DMS53 treated with DMSO at 0.1 percent for 48 hours (cell line): Measurements from ENCODE around the gene C11orf24.
A peak's percentile ranks its signal among the peaks of the same experiment; 100 is the strongest.
"Not testable (repeated sequence)": the region's sequence is repeated elsewhere in the genome, so short reads cannot be mapped to it uniquely, and the experiment has no call there.

ENCODE experiments used
- DNase-seq: peaks from one replicate; lab custom pipeline; 2025; ENCODE audit not compliant: unreplicated experiment; lab: John Stamatoyannopoulos, UW

Gene C11orf24

DNA sequence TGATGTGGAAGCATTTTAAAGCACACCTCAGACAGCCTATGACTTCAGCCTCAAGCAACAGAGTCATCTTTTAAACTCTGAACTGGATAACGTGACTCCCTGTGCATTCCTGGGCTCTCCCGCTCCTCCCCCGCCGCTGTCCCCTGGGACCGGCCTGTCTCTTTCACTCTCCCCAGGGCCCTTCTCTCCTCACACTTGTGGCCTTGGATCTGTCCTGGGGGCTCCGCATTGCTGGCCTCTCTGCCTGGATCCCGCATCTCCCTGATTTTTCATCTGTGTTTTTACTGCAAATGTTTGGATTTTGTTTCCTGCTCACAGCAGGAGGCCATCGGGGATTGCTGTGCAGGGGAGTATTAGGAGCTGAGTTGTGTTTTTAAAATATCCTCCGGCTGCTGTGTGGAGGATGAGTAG lies 15.4 kb downstream of the C11orf24 start:
- DNase-seq = no peak

DNA sequence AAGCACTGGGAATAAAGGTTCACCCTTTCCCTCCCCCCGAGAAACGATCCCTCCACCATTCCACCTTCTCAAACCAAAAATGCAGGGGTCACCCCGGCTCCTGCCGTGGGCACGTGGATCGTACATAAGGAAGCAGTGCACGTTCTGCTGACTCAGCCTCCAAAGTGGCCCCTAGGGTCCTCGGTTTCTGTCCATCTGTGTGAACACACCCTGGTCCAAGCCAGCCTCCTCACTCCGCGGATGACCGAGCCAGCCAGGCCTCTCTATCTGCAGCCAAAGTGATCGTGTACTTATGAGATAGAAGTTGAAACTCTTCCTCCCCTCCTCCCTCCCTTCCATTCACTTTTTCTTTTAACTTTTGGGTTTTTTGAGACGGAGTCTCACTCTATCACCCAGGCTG lies 16.2 kb downstream of the C11orf24 start:
- no peak for DNase-seq

DNA sequence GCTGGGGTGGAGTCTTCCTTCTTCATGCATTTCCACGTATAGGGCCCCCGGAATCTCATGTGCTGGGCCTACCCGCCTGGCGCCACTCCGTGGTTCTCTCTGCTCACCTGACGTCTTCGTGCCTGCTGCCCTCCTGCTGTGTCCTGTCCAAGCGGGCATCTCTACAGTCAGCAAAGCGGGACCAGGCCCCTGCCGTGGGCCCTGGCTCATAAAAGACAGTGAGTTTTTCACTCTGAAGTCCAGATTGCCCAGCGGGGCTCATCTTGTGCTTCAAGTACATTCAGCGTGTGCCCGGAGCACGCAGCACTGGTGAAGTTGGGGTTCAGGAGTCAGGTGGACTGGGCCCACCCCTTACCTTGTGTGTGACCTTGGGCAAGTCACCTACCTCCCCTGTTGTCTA lies 17.4 kb downstream of the C11orf24 start:
- no peak for DNase-seq

GRCh38 chr11:68251765-68252164 lies 20.0 kb downstream of the C11orf24 start:
- no peak for DNase-seq

- not testable (repeated sequence) for DNase-seq
Observed at GRCh38 chr11:68244912-68245311, 26.9 kb downstream of the C11orf24 start.

GRCh38 chr11:68243847-68244246 lies 27.9 kb downstream of the C11orf24 start:
- DNase-seq = not testable (repeated sequence)

GRCh38 chr11:68242616-68243015 lies 29.2 kb downstream of the C11orf24 start:
- DNase-seq = no peak

DNA sequence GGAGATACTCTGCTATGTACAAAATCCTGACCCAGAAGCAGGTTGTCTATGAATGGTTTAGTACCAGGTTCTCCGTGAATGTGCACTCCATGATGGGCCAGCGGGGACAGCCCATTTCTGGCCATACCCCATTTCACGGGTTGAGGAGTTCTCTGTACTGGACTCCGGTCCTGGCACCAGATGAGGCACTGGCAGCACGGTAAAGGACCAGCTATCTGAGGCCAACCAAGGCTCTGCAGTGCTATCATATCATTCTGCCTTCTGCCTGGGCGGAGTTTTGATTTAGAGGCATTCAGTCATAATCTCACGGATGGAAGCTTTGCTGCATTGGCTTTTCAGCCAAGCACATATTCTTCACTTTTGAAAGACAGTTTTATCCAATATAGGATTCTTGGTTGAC lies 40.2 kb downstream of the C11orf24 start:
- DNase-seq = no peak

DNA sequence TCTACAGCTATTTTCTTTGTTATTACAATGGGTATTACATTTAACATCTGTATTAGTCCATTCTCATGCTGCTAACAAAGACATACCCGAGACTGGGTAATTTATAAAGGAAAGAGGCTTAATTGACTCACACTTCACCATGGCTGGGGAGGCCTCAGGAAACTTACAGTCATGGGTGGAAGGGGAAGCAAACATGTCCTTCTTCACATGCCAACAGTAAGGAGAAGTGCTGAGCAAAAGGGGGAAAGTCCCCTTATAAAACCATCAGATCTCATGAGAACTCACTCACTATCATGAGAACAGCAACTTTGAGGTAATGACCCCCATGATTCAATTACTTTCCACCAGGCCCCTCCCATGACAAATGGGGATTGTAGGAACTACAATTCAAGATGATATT lies 42.2 kb downstream of the C11orf24 start:
- DNase-seq = no peak

DNA sequence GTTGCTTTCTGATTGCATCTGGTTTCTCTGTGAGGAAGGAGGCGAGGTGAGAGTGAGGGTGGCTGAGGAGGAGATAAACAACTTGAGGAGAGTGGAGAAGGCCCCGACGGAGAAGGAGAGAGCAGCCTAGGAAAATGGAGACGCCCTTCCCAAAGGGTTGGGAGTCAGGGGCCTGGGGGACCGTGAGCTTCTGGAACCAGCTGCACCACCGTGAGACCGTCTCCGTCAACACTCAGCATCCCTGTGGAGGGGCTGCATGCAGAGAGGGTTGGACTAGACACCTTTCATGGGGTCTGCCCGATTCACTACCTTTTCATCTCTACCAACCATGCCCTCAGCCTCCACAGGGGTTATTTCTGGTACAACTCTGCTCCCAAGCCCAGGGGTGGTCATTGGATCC lies 45.4 kb downstream of the C11orf24 start:
- DNase-seq = no peak

GRCh38 chr11:68224606-68225005 lies 47.2 kb downstream of the C11orf24 start:
- DNase-seq = no peak

DNA sequence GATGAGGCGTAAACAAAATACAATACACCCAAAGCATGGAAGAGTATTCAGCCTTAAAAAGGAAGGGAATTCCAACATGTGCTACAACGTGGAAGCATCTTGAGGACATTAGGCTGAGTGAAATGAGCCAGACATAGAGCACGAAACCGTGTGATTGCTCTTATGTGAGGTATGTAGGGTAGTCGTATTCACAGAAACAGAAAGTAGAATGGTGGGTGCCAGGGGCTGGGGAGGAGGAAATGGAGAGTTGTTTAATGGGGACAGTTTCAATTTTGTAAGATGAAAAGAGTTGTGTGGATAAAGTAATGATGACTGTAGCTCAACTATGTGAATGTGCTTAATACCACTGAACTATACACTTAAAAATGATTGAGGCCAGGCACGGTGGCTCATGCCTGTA lies 48.5 kb downstream of the C11orf24 start:
- no peak for DNase-seq

GRCh38 chr11:68221406-68221805 lies 50.4 kb downstream of the C11orf24 start:
- no peak for DNase-seq

- peak; percentile 51 for DNase-seq
Observed at GRCh38 chr11:68216171-68216938, 55.4 kb downstream of the C11orf24 start.

DNA sequence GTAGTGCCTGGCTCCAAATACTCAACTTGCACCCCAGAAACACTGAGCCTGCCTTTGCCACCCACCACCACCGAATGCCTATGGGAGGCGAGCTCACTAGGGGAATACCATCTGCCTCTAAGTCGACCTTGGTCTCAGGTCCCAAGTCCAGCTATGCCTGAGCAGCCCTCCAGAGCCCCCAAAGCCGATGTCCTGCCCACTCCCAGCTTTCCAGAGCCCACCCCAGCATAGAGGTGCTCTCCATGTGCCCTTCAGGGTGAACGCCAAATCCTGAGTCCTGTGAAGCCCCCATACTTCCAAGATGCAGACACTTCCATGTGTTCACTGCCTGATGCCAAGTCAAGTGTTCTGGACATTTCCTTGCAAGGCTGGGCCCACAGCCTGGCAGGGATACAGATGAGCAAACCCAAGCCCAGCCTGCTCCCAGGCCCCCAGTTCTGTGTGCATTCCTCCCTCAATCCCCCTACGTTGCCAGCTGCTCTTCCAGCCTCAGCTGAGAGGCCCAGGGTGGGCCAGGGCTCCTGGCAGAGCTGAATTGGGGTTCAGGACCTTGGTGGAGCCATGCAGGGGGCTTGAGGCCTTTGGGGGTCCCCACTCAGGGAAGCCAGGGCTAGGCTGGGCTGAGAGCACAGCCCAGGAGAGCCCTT lies 56.1 kb downstream of the C11orf24 start:
- DNase-seq = no peak

- no peak for DNase-seq
Observed at GRCh38 chr11:68215087-68215445, 56.7 kb downstream of the C11orf24 start.

GRCh38 chr11:68214173-68215086 lies 57.3 kb downstream of the C11orf24 start:
- no peak for DNase-seq

GRCh38 chr11:68213555-68214172 lies 58.1 kb downstream of the C11orf24 start:
- peak; percentile 91 for DNase-seq

DNA sequence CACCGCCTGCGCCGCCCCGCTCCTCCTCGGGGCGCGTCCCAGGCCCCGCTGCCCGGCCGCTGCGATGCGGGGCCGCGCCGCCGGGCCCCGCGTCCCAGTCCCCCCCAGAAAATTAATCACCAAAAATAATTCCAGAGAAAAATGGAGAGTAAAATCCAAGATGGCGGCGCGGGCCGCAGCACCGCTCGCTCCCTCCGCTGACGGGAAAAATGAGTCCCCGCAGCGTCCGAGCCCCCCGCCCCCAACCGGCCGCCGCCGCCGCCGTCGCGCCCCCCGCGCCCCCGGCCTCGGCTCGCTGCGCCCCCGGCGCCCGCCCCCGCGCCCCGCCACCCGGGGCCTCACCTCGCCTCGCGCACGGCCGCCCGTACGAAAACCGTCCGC lies 58.6 kb downstream of the C11orf24 start, which contains the start of gene KMT5B:
KMT5B (minus strand) TSS at position 162 of the 381 bp plus-strand sequence. CDS start 23,220 bp downstream, outside the sequence.
- peak; percentile 33 for DNase-seq

DNA sequence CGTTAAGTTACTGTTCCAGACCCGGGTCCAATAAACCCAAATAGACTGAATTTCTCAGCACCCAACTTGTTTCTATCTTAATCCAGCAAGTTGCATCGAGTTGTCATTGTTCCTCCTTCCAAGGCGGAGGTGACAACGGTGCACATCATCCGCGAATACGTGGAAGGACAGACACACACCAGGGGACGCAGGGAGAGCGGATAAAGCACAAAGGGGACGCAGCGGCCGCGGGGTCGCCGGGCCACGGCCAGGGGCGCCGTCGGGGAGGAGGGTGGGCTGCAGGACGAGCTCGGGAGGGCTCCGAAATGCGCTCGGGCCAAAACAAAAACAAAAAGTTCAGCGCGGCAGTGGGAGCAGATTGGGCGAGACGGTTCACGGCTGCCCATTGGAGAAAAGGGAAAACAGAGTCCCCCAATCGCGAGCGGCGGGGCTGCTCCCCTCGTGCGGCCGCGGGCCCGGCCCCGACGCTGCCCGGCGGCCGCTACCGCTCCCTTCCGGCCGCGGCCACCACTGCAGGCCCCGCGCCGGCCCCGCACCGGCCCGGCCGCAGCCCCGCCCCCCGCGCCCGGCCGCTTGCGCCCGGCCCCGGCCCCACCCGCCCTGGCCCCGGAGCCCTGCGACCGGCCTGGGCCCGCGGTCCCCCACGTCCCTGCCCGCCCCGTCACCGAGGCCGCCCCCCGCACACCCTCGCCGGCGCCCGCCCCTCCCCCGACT lies 59.2 kb downstream of the C11orf24 start:
- DNase-seq = peak; percentile 30
